Smooth muscle cell of bladder (primary cell): Measurements from ENCODE around the gene TMEM236. TPM values are rescaled to one million over a fixed set of nuclear protein-coding genes. Genes with fewer than 3 reads are reported as not detected.

Source experiments
- total RNA-seq: library from RNA; depleted of rRNA; stranded (reverse); fragments of >200 nt; gene quantifications from 2 replicates; pipeline ENCODE4 v1.2.3, GENCODE V29; 2014

TMEM236 gene
- under 0.01 TPM in 2 replicates for total RNA-seq

GRCh38 chr10:17751781-17752445 lies at the start of gene TMEM236:
TSS of gene TMEM236 (plus strand) at chr10:17752201. CDS start at chr10:17752296, 95 bp downstream.

GRCh38 chr10:17808971-17809841 lies 57.2 kb downstream of the TMEM236 start, which contains the start of gene MRC1:
TSS of gene MRC1 (plus strand) at chr10:17809348. CDS start at chr10:17809466, 118 bp downstream.

Other genes with a start within 250 kb of the TMEM236 start
- 24.7 and 41.5 TPM in 2 replicates for gene HACD1, start 134.8 kb upstream of the TMEM236 start, total RNA-seq
- 16.4 and 19.9 TPM in 2 replicates for gene STAM, start 108.0 kb upstream of the TMEM236 start, total RNA-seq
- under 0.01 TPM in 2 replicates for gene MRC1, start 57.1 kb downstream of the TMEM236 start, total RNA-seq
- not detected in 2 replicates for gene SLC39A12, start 199.7 kb downstream of the TMEM236 start, total RNA-seq